HUES64 (cell line): ENCODE data around the gene LRP1.

ENCODE experiments used
- H3K27ac ChIP-seq: 2 replicates; pipeline ENCODE4 v1.7.0; 2013; ENCODE audit warnings: low read depth, low read length, inconsistent platforms
- H3K27me3 ChIP-seq: 2 replicates; pipeline ENCODE4 v1.6.1; 2013; ENCODE audit warnings: mild to moderate bottlenecking, low read length; ENCODE audit not compliant: insufficient read depth
- H3K36me3 ChIP-seq: 2 replicates; pipeline ENCODE4 v1.6.1; 2013; ENCODE audit warnings: mild to moderate bottlenecking, low read length; ENCODE audit not compliant: insufficient read depth
- H3K4me1 ChIP-seq: 2 replicates; pipeline ENCODE4 v1.6.1; 2013; ENCODE audit warnings: mild to moderate bottlenecking, low read length, moderate library complexity; ENCODE audit not compliant: insufficient read depth
- H3K4me3 ChIP-seq: 2 replicates; pipeline ENCODE4 v1.5.1; 2013; ENCODE audit warnings: mild to moderate bottlenecking, low read length, moderate library complexity
- H3K9ac ChIP-seq: 2 replicates; pipeline ENCODE4 v1.6.1; 2013; ENCODE audit warnings: mild to moderate bottlenecking, low read depth, low read length
- H3K9me3 ChIP-seq: 2 replicates; pipeline ENCODE4 v1.6.1; 2013; ENCODE audit warnings: low read depth, low read length; ENCODE audit not compliant: insufficient read depth
- WGBS: fragments of 150-250, 120-280 bp; methylation state at CpG from one replicate; pipeline ENCODE4 v1.1.7; 2013; ENCODE audit warnings: missing lambda C conversion rate; 5-methylcytosine and 5-hydroxymethylcytosine counted together

The LRP1 gene

GRCh38 chr12:57152639-57153038 lies 24.4 kb downstream of the LRP1 start:
- Histone ChIP-seq H3K9ac (0 out of 2 replicates have a peak overlapping the region, but pooled peaks have one; percentile 35), H3K4me1 (peaks cover 2% of the 10 kb centered on the region; the same call in 1 of the 2 replicates), H3K4me3 (no peak overlapping the region), H3K36me3 (peaks cover 91% of the 10 kb centered on the region), H3K27ac (no peak overlapping the region), H3K27me3 (no peaks in the 10 kb centered on the region), H3K9me3 (no peaks in the 10 kb centered on the region)
- 89% methylated on average over 3 of the region's 4 CpGs for WGBS

DNA sequence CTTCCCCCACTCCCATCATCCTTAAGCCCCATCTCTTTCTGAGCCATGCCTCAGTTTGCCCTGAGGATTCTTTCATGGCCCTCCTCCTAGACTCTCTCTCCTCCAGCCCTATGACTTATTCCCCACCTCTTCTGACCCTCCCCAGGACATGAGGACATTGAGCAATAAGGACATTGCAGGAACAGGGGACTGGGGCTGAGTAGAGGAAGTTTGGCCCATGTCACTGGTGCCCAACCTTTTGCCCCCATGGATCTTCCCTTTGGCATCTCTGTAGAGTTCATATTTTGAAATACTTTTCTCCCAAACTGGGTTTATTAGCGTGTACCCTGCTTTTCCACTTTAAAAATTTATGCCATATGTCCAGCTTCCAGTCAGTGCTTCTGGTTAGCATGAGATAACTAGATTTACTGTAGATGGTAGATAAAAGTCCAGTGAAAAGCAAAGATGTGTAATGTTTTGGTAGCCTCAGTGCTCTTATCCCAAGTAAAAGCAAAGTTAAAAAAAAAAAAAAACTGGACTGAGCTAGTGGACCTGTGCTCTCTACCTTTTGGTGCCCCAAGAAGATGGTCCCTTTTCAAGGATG lies 25.2 kb downstream of the LRP1 start:
- H3K9me3 ChIP-seq, result no peaks in the 10 kb centered on the region
- 86% methylated on average over 1 of the region's 1 CpG for WGBS
- no peak overlapping the region for H3K9ac ChIP-seq
- no peak overlapping the region for H3K4me3 ChIP-seq
- peaks cover 91% of the 10 kb centered on the region for H3K36me3 ChIP-seq
- H3K27ac ChIP-seq, result no peak overlapping the region
- H3K27me3 ChIP-seq, result no peaks in the 10 kb centered on the region
- 0 out of 2 replicates have a peak, but pooled peaks cover 2% of the 10 kb centered on the region for H3K4me1 ChIP-seq

- 92% methylated on average over 6 of the region's 6 CpGs for WGBS
- H3K4me1 ChIP-seq, result 0 out of 2 replicates have a peak, but pooled peaks cover 2% of the 10 kb centered on the region
- H3K36me3 ChIP-seq, result peaks cover 92% of the 10 kb centered on the region
- H3K9ac ChIP-seq, result no peak overlapping the region
- H3K27me3 ChIP-seq, result no peaks in the 10 kb centered on the region
- H3K27ac ChIP-seq, result no peak overlapping the region
- no peaks in the 10 kb centered on the region for H3K9me3 ChIP-seq
- no peak overlapping the region for H3K4me3 ChIP-seq
Observed at GRCh38 chr12:57154076-57154475, 25.8 kb downstream of the LRP1 start.

DNA sequence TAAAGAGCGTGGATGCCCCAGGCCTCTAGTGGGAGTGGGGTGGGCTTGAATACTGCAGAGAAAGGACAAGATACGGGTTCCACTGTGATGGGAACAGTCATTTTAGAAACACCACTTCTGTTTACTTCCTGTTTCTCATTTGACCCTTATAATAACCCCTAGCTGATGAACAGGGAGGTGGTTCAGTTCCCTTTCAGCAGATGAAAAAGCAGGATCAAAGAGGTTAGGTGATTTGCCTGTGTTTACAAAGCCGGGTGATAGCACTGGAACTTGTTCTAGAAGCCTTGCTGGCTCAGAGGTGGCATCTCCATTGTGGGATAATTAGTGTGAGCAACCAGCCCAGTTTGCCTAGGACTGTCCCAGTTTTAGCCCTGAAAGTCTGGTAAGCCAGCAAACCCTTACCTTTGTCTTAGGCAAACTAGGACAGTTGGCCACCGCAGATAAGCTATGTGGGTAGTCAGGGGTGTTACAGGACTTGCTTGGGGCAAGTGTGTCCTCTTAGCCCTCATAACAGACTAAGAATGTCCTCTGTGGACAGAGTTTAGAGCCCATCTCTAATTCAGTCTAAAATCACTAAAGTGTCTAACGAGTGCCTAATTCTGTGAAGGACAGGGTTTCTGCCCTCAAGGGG lies 26.6 kb downstream of the LRP1 start:
- no peak overlapping the region for H3K9ac ChIP-seq
- 0 out of 2 replicates have a peak, but pooled peaks cover 2% of the 10 kb centered on the region for H3K4me1 ChIP-seq
- WGBS, result 94% methylated on average over 5 of the region's 5 CpGs
- H3K4me3 ChIP-seq, result no peak overlapping the region
- no peaks in the 10 kb centered on the region for H3K9me3 ChIP-seq
- no peaks in the 10 kb centered on the region for H3K27me3 ChIP-seq
- peaks cover 92% of the 10 kb centered on the region for H3K36me3 ChIP-seq
- no peak overlapping the region for H3K27ac ChIP-seq

GRCh38 chr12:57156701-57157403 lies 28.6 kb downstream of the LRP1 start:
- no peaks in the 10 kb centered on the region for H3K4me1 ChIP-seq
- WGBS, result 96% methylated on average over 16 of the region's 16 CpGs
- H3K27me3 ChIP-seq, result no peaks in the 10 kb centered on the region
- H3K4me3 ChIP-seq, result no peak overlapping the region
- H3K9ac ChIP-seq, result no peak overlapping the region
- no peaks in the 10 kb centered on the region for H3K9me3 ChIP-seq
- peaks cover 96% of the 10 kb centered on the region for H3K36me3 ChIP-seq
- no peak overlapping the region for H3K27ac ChIP-seq

- peaks cover 99% of the 10 kb centered on the region for H3K36me3 ChIP-seq
- no peak overlapping the region for H3K4me3 ChIP-seq
- no peaks in the 10 kb centered on the region for H3K9me3 ChIP-seq
- no peak overlapping the region for H3K27ac ChIP-seq
- WGBS, result 94% methylated on average over 4 of the region's 5 CpGs
- no peaks in the 10 kb centered on the region for H3K27me3 ChIP-seq
- no peak overlapping the region for H3K9ac ChIP-seq
- H3K4me1 ChIP-seq, result no peaks in the 10 kb centered on the region
Observed at GRCh38 chr12:57157588-57158173, 29.4 kb downstream of the LRP1 start.

- Histone ChIP-seq H3K4me3 (no peak overlapping the region), H3K4me1 (no peaks in the 10 kb centered on the region), H3K27ac (no peak overlapping the region), H3K36me3 (peaks cover 100% of the 10 kb centered on the region), H3K27me3 (no peaks in the 10 kb centered on the region), H3K9me3 (no peaks in the 10 kb centered on the region), H3K9ac (no peak overlapping the region)
- WGBS, result 95% methylated on average over 16 of the region's 16 CpGs
Observed at GRCh38 chr12:57158186-57158585, 29.9 kb downstream of the LRP1 start.

DNA sequence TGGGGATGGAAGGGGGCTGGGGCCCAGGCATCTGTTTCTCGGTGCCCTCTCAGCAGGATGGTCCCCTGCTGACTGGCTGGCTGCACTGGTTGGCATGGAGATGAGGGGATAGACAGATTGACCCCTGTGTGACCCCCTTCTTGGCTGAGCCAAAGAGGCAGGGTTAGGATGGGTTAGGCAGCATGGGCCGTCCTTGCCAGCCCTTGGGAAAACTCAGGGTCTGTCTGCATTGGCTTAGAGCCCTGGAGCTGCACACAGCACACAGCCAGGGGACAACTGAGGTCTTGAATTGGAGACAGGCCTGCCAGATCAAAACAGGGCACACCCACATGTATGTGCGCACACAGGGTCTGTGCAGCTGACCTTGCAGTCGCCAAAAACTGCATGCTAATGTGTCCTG lies 30.4 kb downstream of the LRP1 start:
- Histone ChIP-seq H3K36me3 (peaks cover 99% of the 10 kb centered on the region), H3K4me1 (no peaks in the 10 kb centered on the region), H3K9ac (no peak overlapping the region), H3K27ac (no peak overlapping the region), H3K9me3 (no peaks in the 10 kb centered on the region), H3K27me3 (no peaks in the 10 kb centered on the region), H3K4me3 (no peak overlapping the region)
- WGBS, result 89% methylated on average over 4 of the region's 4 CpGs

- no peak overlapping the region for H3K4me3 ChIP-seq
- H3K9ac ChIP-seq, result no peak overlapping the region
- no peaks in the 10 kb centered on the region for H3K4me1 ChIP-seq
- 97% methylated on average over 4 of the region's 4 CpGs for WGBS
- no peaks in the 10 kb centered on the region for H3K9me3 ChIP-seq
- H3K36me3 ChIP-seq, result peaks cover 99% of the 10 kb centered on the region
- no peak overlapping the region for H3K27ac ChIP-seq
- no peaks in the 10 kb centered on the region for H3K27me3 ChIP-seq
Observed at GRCh38 chr12:57159311-57159710, 31.0 kb downstream of the LRP1 start.

GRCh38 chr12:57160040-57160439 lies 31.8 kb downstream of the LRP1 start:
- Histone ChIP-seq H3K9ac (no peak overlapping the region), H3K4me3 (no peak overlapping the region), H3K27me3 (no peaks in the 10 kb centered on the region), H3K9me3 (no peaks in the 10 kb centered on the region), H3K27ac (no peak overlapping the region), H3K4me1 (no peaks in the 10 kb centered on the region), H3K36me3 (peaks cover 99% of the 10 kb centered on the region)
- 90% methylated on average over 4 of the region's 4 CpGs for WGBS

GRCh38 chr12:57160741-57161140 lies 32.5 kb downstream of the LRP1 start:
- Histone ChIP-seq H3K36me3 (peaks cover 99% of the 10 kb centered on the region), H3K9me3 (no peaks in the 10 kb centered on the region), H3K4me3 (no peak overlapping the region), H3K27me3 (no peaks in the 10 kb centered on the region), H3K4me1 (no peaks in the 10 kb centered on the region), H3K27ac (no peak overlapping the region), H3K9ac (no peak overlapping the region)
- 97% methylated on average over 14 of the region's 14 CpGs for WGBS
